ENCODE measurements around the gene ASB3.
"Not testable (repeated sequence)": the region's sequence is repeated elsewhere in the genome, so short reads cannot be mapped to it uniquely, and the experiment has no call there.

ASB3 gene

GRCh38 chr2:53785366-53785765, 1.4 kb downstream of the ASB3 start:
- DNase-seq (ENCODE audit: low spot score), result no peak

GRCh38 chr2:53784436-53784835, 2.3 kb downstream of the ASB3 start:
- no peak for DNase-seq (ENCODE audit: low spot score)

GRCh38 chr2:53782676-53783075, 4.1 kb downstream of the ASB3 start:
- DNase-seq (ENCODE audit: low spot score), result no peak

- no peak for DNase-seq (ENCODE audit: low spot score)
Observed at GRCh38 chr2:53780056-53780455, 6.7 kb downstream of the ASB3 start.

GRCh38 chr2:53778536-53779162, 8.1 kb downstream of the ASB3 start:
- DNase-seq (ENCODE audit: low spot score), result no peak

- DNase-seq (ENCODE audit: low spot score), result no peak
Observed at GRCh38 chr2:53777134-53777533, 9.6 kb downstream of the ASB3 start.

GRCh38 chr2:53770264-53770663, 16.5 kb downstream of the ASB3 start:
- no peak for DNase-seq (ENCODE audit: low spot score)

GRCh38 chr2:53769318-53769945, 17.3 kb downstream of the ASB3 start:
- DNase-seq (ENCODE audit: low spot score), result no peak

GRCh38 chr2:53768242-53768542, 18.6 kb downstream of the ASB3 start:
- no peak for DNase-seq (ENCODE audit: low spot score)

- peak; percentile 96 for DNase-seq (ENCODE audit: low spot score)
Observed at GRCh38 chr2:53767405-53768241, 19.1 kb downstream of the ASB3 start, which contains the start of gene CHAC2. CHAC2 (plus strand) TSS chr2:53767804; CDS start chr2:53767887, 83 bp downstream.

GRCh38 chr2:53765767-53766166, 21.0 kb downstream of the ASB3 start:
- no peak for DNase-seq (ENCODE audit: low spot score)

GRCh38 chr2:53757206-53757605, 29.5 kb downstream of the ASB3 start:
- DNase-seq (ENCODE audit: low spot score), result not testable (repeated sequence)

GRCh38 chr2:53756644-53757043, 30.1 kb downstream of the ASB3 start:
- DNase-seq (ENCODE audit: low spot score), result no peak

GRCh38 chr2:53755121-53755520, 31.6 kb downstream of the ASB3 start:
- peak; percentile 66 for DNase-seq (ENCODE audit: low spot score)

GRCh38 chr2:53753041-53753440, 33.7 kb downstream of the ASB3 start:
- DNase-seq (ENCODE audit: low spot score), result no peak

GRCh38 chr2:53752385-53752784, 34.4 kb downstream of the ASB3 start:
- no peak for DNase-seq (ENCODE audit: low spot score)

- DNase-seq (ENCODE audit: low spot score), result peak; percentile 11
Observed at GRCh38 chr2:53751728-53752127, 35.0 kb downstream of the ASB3 start.

GRCh38 chr2:53750041-53750768, 36.5 kb downstream of the ASB3 start:
- DNase-seq (ENCODE audit: low spot score), result no peak

GRCh38 chr2:53744395-53745065, 42.2 kb downstream of the ASB3 start:
- DNase-seq (ENCODE audit: low spot score), result no peak

GRCh38 chr2:53740170-53740569, 46.6 kb downstream of the ASB3 start:
- DNase-seq (ENCODE audit: low spot score), result peak; percentile 27

- no peak for DNase-seq (ENCODE audit: low spot score)
Observed at GRCh38 chr2:53739032-53739431, 47.7 kb downstream of the ASB3 start.

- no peak for DNase-seq (ENCODE audit: low spot score)
Observed at GRCh38 chr2:53737091-53737490, 49.7 kb downstream of the ASB3 start.
